DND-41 (cell line): ENCODE measurements around the gene DLG2.

Experiments used
- ATAC-seq: fragments of 200-7000 bp; cut with Tn5 transposase; 3 replicates; pipeline ENCODE4 v1.9.1; 2021; ENCODE audit warnings: low read depth; ENCODE audit not compliant: insufficient read depth
- DNase-seq: peaks from one replicate; pipeline ENCODE4 v3.0.0-alpha.2; 2020
- H2AFZ ChIP-seq: 2 replicates; pipeline ENCODE4 v1.6.0; 2012; ENCODE audit warnings: low read depth, low read length
- H3K27ac ChIP-seq: 2 replicates; pipeline ENCODE4 v1.5.1; 2012; ENCODE audit warnings: low read length, inconsistent platforms
- H3K27me3 ChIP-seq: fragments of 200-600 bp; sonication (generic); 2 replicates; pipeline ENCODE4 v1.6.0; 2012; ENCODE audit warnings: low read length, mild to moderate bottlenecking, inconsistent platforms; ENCODE audit not compliant: insufficient read depth, poor library complexity
- H3K36me3 ChIP-seq: 2 replicates; pipeline ENCODE4 v1.5.1; 2012; ENCODE audit warnings: low read length, inconsistent platforms; ENCODE audit not compliant: insufficient read depth
- H3K4me1 ChIP-seq: 2 replicates; pipeline ENCODE4 v1.5.1; 2012; ENCODE audit warnings: mild to moderate bottlenecking, low read length; ENCODE audit not compliant: insufficient read depth
- H3K4me2 ChIP-seq: 2 replicates; pipeline ENCODE4 v1.6.0; 2012; ENCODE audit warnings: mild to moderate bottlenecking, moderate library complexity, low read length, inconsistent platforms; ENCODE audit not compliant: insufficient read depth
- H3K4me3 ChIP-seq, 2 experiments: fragments of 200-600 bp in 1 of 2; shearing (Covaris generic) in 1 of 2; 2 replicates each; pipeline ENCODE4 v1.5.1; 2012 to 2016; ENCODE audit warnings: inconsistent platforms in 2 of 2, low read length in 2 of 2, mild to moderate bottlenecking in 2 of 2, low read depth in 1 of 2, moderate library complexity in 1 of 2
- H3K79me2 ChIP-seq: 2 replicates; pipeline ENCODE4 v1.6.0; 2012; ENCODE audit warnings: low read length, inconsistent platforms; ENCODE audit not compliant: insufficient read depth
- H3K9ac ChIP-seq: 2 replicates; pipeline ENCODE4 v1.6.0; 2012; ENCODE audit warnings: low read depth, mild to moderate bottlenecking, inconsistent platforms, low read length, moderate library complexity
- H3K9me3 ChIP-seq: 2 replicates; pipeline ENCODE4 v1.5.1; 2012; ENCODE audit warnings: low read length, moderate library complexity, mild to moderate bottlenecking, inconsistent platforms; ENCODE audit not compliant: insufficient read depth, severe bottlenecking
- H4K20me1 ChIP-seq: 2 replicates; pipeline ENCODE4 v1.6.0; 2012; ENCODE audit warnings: low read length; ENCODE audit not compliant: insufficient read depth
- EZH2 ChIP-seq: IDR thresholded peaks from 3 replicates; pipeline ENCODE4 v1.6.1; 2012; ENCODE audit warnings: borderline replicate concordance, low read depth, mild to moderate bottlenecking, moderate library complexity, low read length, inconsistent platforms; ENCODE audit not compliant: severe bottlenecking
- TF ChIP-seq, protein P1 (sequence below): IDR thresholded peaks from 2 replicates; pipeline ENCODE4 v1.5.1; 2012; ENCODE audit warnings: borderline replicate concordance, low read length, moderate library complexity, mild to moderate bottlenecking; ENCODE audit not compliant: poor library complexity, severe bottlenecking; ENCODE audit errors: extremely low read depth

DLG2 gene

GRCh38 chr11:84240847-84241246 is 1386.3 kb downstream of the DLG2 start:
- H3K36me3 ChIP-seq: no peaks in the 10 kb centered on the region
- no peaks in the 10 kb centered on the region for H3K79me2 ChIP-seq
- ATAC-seq (no peak), DNase-seq (no peak)
- no peaks in the 10 kb centered on the region for H3K27me3 ChIP-seq
- H3K4me3 ChIP-seq: no peak overlapping the region
- H3K27ac ChIP-seq: no peak overlapping the region
- H3K4me1 ChIP-seq: no peaks in the 10 kb centered on the region
- no peak for TF ChIP-seq EZH2
- TF ChIP-seq, protein P1, sequence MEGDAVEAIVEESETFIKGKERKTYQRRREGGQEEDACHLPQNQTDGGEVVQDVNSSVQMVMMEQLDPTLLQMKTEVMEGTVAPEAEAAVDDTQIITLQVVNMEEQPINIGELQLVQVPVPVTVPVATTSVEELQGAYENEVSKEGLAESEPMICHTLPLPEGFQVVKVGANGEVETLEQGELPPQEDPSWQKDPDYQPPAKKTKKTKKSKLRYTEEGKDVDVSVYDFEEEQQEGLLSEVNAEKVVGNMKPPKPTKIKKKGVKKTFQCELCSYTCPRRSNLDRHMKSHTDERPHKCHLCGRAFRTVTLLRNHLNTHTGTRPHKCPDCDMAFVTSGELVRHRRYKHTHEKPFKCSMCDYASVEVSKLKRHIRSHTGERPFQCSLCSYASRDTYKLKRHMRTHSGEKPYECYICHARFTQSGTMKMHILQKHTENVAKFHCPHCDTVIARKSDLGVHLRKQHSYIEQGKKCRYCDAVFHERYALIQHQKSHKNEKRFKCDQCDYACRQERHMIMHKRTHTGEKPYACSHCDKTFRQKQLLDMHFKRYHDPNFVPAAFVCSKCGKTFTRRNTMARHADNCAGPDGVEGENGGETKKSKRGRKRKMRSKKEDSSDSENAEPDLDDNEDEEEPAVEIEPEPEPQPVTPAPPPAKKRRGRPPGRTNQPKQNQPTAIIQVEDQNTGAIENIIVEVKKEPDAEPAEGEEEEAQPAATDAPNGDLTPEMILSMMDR: no peak
- H3K4me2 ChIP-seq: no peak overlapping the region
- no peak overlapping the region for H2AFZ ChIP-seq
- no peaks in the 10 kb centered on the region for H4K20me1 ChIP-seq
- no peaks in the 10 kb centered on the region for H3K9me3 ChIP-seq
- H3K9ac ChIP-seq: no peak overlapping the region

DNA sequence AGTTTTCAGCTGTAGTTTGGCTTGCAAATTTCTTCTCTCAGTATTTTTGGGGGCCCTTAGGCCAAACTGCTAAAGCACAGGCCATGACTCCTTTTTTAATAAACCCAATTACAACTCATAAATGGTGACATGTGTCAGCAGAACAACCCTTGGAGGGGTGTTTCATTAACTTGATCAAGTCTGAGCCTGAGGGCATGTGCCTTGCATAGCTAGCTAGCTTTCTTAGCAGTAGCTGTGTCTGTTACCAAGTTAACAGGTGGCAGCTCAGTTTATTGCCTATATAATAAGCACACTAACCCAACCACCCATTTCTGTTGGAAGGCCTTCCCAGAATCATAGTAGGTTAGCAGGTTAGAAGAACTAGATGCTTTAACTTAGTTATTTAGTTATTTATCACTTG is 1390.7 kb downstream of the DLG2 start:
- Histone ChIP-seq H3K9me3 (no peaks in the 10 kb centered on the region), H3K4me2 (no peak overlapping the region), H3K36me3 (no peaks in the 10 kb centered on the region), H3K27ac (no peak overlapping the region), H3K4me3 (no peak overlapping the region), H3K27me3 (no peaks in the 10 kb centered on the region), H4K20me1 (no peaks in the 10 kb centered on the region), H3K79me2 (no peaks in the 10 kb centered on the region), H3K9ac (no peak overlapping the region), H2AFZ (no peak overlapping the region), H3K4me1 (no peaks in the 10 kb centered on the region)
- TF ChIP-seq, protein P1: no peak
- TF ChIP-seq EZH2: no peak
- ATAC-seq (no peak), DNase-seq (no peak)

DNA sequence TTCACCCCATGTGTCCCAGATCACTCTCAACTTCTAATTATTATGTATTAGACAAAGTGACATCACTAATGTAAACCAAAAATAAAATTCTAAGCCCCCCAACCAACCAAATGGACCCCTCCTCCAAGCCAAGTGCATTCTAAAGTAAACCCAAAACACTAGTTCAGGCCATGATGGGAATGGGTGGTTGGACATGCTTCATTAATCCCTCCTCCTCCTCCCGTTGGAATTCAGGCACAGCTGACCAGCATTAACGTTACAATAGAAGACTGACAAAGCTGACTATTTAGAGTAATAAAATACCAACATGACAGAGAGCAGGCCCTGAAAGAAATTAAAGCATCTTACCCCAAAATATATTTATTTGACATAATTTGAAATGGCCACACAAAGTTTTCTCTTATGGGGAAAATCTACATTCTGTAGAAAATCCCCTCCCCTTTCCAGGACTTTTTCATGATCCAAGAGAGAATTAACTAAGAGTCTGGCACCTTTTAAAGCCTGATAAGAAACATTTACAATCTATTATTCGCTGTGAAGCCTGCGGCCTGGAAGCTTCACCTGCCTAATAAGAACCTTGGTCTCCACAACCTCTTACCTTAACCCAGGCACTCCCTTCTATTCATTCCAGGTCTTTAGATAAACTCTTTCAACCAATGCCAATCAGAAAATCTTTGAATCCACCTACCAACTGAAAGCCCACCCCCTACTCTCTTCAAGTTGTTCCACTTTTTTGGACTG is 1392.5 kb downstream of the DLG2 start:
- Histone ChIP-seq H3K27me3 (no peaks in the 10 kb centered on the region), H3K79me2 (no peaks in the 10 kb centered on the region), H3K4me1 (no peaks in the 10 kb centered on the region), H3K9me3 (no peaks in the 10 kb centered on the region), H3K4me3 (no peak overlapping the region), H3K36me3 (no peaks in the 10 kb centered on the region), H2AFZ (no peak overlapping the region), H4K20me1 (no peaks in the 10 kb centered on the region), H3K27ac (no peak overlapping the region), H3K9ac (no peak overlapping the region), H3K4me2 (no peak overlapping the region)
- no peak for TF ChIP-seq EZH2
- TF ChIP-seq, protein P1: no peak
- DNase-seq: no peak
- ATAC-seq: no peak

- no peaks in the 10 kb centered on the region for H4K20me1 ChIP-seq
Measured at GRCh38 chr11:84234011-84234410, 1393.1 kb downstream of the DLG2 start.

More at GRCh38 chr11:84234011-84234410, 1393.1 kb downstream of the DLG2 start:
- no peak overlapping the region for H3K4me2 ChIP-seq
- no peaks in the 10 kb centered on the region for H3K27me3 ChIP-seq
- H3K79me2 ChIP-seq: no peaks in the 10 kb centered on the region
- no peaks in the 10 kb centered on the region for H3K4me1 ChIP-seq
- ATAC-seq (no peak), DNase-seq (no peak)
- H3K9ac ChIP-seq: no peak overlapping the region
- TF ChIP-seq EZH2: no peak
- TF ChIP-seq, protein P1: no peak
- no peak overlapping the region for H3K27ac ChIP-seq
- H3K9me3 ChIP-seq: no peaks in the 10 kb centered on the region
- no peak overlapping the region for H3K4me3 ChIP-seq
- no peaks in the 10 kb centered on the region for H3K36me3 ChIP-seq
- H2AFZ ChIP-seq: no peak overlapping the region
